Measurements from ENCODE around the gene BUB1B. TPM values are rescaled to one million over a fixed set of nuclear protein-coding genes. Genes with fewer than 3 reads are reported as not detected.

The BUB1B gene
- total RNA-seq, 3 donors from 2014 or later (not counting 1 experiment from before 2014, with no cell fraction given) = 0.75 to 2.4 (median 1.9) TPM

GRCh38 chr15:40183636-40184463 is 23.0 kb downstream of the BUB1B start:
- Mint-ChIP-seq H3K4me3 (peak overlapping the region; percentile 42), H3K36me3 (no peaks in the 10 kb centered on the region), H3K4me1 (peaks cover 20 to 23% of the 10 kb centered on the region in 2 donors), H3K9me3 (no peaks in the 10 kb centered on the region), H3K27ac (peak overlapping the region; percentile 35 to 69), H3K27me3 (ENCODE audit: low read depth in 2 of 2) (no peaks in the 10 kb centered on the region)
- H3K4me3 ChIP-seq (ENCODE audit: low read length) = no peak overlapping the region
- no peak for TF ChIP-seq CTCF (IDR thresholded peaks at IDR 0.05)
- 45% methylated on average over 7 of the region's 9 CpGs for WGBS (ENCODE audit: insufficient coverage)
- H3K4me1 ChIP-seq (ENCODE audit: control insufficient read depth, insufficient read depth, low read length) = peaks cover 9% of the 10 kb centered on the region
- H3K36me3 ChIP-seq (ENCODE audit: control insufficient read depth, insufficient read depth, low read length) = no peaks in the 10 kb centered on the region
- no peak for DNase-seq
- intact Hi-C loops (cut with micrococcal nuclease) = no loop called here
- peak overlapping the region; percentile 4 for H3K27ac ChIP-seq (ENCODE audit: low read length)
- H3K9me3 ChIP-seq (ENCODE audit: control insufficient read depth, insufficient read depth, low read length) = no peaks in the 10 kb centered on the region
- no peaks in the 10 kb centered on the region for H3K27me3 ChIP-seq (ENCODE audit: control insufficient read depth, insufficient read depth, low read length)
- no peak for ATAC-seq

- Histone ChIP-seq H3K9me3 (ENCODE audit: control insufficient read depth, insufficient read depth, low read length) (no peaks in the 10 kb centered on the region), H3K27ac (ENCODE audit: low read length) (no peak overlapping the region), H3K4me3 (ENCODE audit: low read length) (no peak overlapping the region), H3K36me3 (ENCODE audit: control insufficient read depth, insufficient read depth, low read length) (no peaks in the 10 kb centered on the region), H3K27me3 (ENCODE audit: control insufficient read depth, insufficient read depth, low read length) (no peaks in the 10 kb centered on the region), H3K4me1 (ENCODE audit: control insufficient read depth, insufficient read depth, low read length) (no peaks in the 10 kb centered on the region)
- DNase-seq = no peak
- Mint-ChIP-seq H3K9me3 (no peaks in the 10 kb centered on the region), H3K4me1 (no peaks in the 10 kb centered on the region), H3K4me3 (no peak overlapping the region), H3K27me3 (ENCODE audit: low read depth in 2 of 2) (no peaks in the 10 kb centered on the region), H3K27ac (no peak overlapping the region), H3K36me3 (no peaks in the 10 kb centered on the region)
- TF ChIP-seq CTCF (IDR thresholded peaks at IDR 0.05) = no peak
- WGBS (ENCODE audit: insufficient coverage) = 98% methylated on average over 6 of the region's 6 CpGs
- intact Hi-C loops (cut with micrococcal nuclease) = no loop called here
- ATAC-seq = no peak
Measured at GRCh38 chr15:40190591-40190990, 29.7 kb downstream of the BUB1B start.

- intact Hi-C loops (cut with micrococcal nuclease) = no loop called here
- Mint-ChIP-seq H3K4me3 (no peak overlapping the region), H3K27me3 (ENCODE audit: low read depth in 2 of 2) (no peaks in the 10 kb centered on the region), H3K36me3 (no peaks in the 10 kb centered on the region), H3K4me1 (peaks cover 8 to 10% of the 10 kb centered on the region in 2 donors), H3K27ac (no peak overlapping the region), H3K9me3 (no peaks in the 10 kb centered on the region)
- ATAC-seq (no peak), DNase-seq (no peak)
- peaks cover 2% of the 10 kb centered on the region for H3K4me1 ChIP-seq (ENCODE audit: control insufficient read depth, insufficient read depth, low read length)
- H3K4me3 ChIP-seq (ENCODE audit: low read length) = no peak overlapping the region
- no peaks in the 10 kb centered on the region for H3K9me3 ChIP-seq (ENCODE audit: control insufficient read depth, insufficient read depth, low read length)
- no peak for TF ChIP-seq CTCF (IDR thresholded peaks at IDR 0.05)
- H3K36me3 ChIP-seq (ENCODE audit: control insufficient read depth, insufficient read depth, low read length) = no peaks in the 10 kb centered on the region
- WGBS (ENCODE audit: insufficient coverage) = 100% methylated on average over 1 of the region's 1 CpG
- H3K27me3 ChIP-seq (ENCODE audit: control insufficient read depth, insufficient read depth, low read length) = no peaks in the 10 kb centered on the region
- H3K27ac ChIP-seq (ENCODE audit: low read length) = no peak overlapping the region
Measured at GRCh38 chr15:40192942-40193341, 32.1 kb downstream of the BUB1B start.

All from natural killer cell (primary cell).